HTERT RPE-1 (cell line): ENCODE results near the gene CCNK.

Source experiments
- in situ Hi-C: fragments of 300-500 bp; cut with MboI; formaldehyde crosslinking; loops from 4 replicates; pipeline ENCODE4 v1.14.3; 2020; ENCODE audit warnings: low sequenced_read_pairs

The CCNK gene

GRCh38 chr14:99480917-99481744 is at the start of gene CCNK:
Gene CCNK (plus strand): TSS chr14:99481409. CDS start chr14:99492678, 11,269 bp downstream.
- in situ Hi-C loops, result no loop called here

GRCh38 chr14:99431986-99432385 is 49.2 kb upstream of the CCNK start:
- in situ Hi-C loops, result no loop called here

GRCh38 chr14:99432485-99432884 is 48.7 kb upstream of the CCNK start:
- in situ Hi-C loops, result no loop called here

- in situ Hi-C loops, result no loop called here
Measured at GRCh38 chr14:99435327-99435726, 45.9 kb upstream of the CCNK start.

- in situ Hi-C loops, result no loop called here
Measured at GRCh38 chr14:99436247-99437180, 44.7 kb upstream of the CCNK start.

GRCh38 chr14:99437706-99438105 is 43.5 kb upstream of the CCNK start:
- in situ Hi-C loops, result no loop called here

GRCh38 chr14:99440278-99440677 is 40.9 kb upstream of the CCNK start:
- in situ Hi-C loops, result no loop called here

- in situ Hi-C loops, result no loop called here
Measured at GRCh38 chr14:99441157-99441870, 39.9 kb upstream of the CCNK start.

GRCh38 chr14:99441918-99442317 is 39.3 kb upstream of the CCNK start:
- in situ Hi-C loops, result no loop called here

- in situ Hi-C loops, result no loop called here
Measured at GRCh38 chr14:99445931-99446330, 35.3 kb upstream of the CCNK start.

- in situ Hi-C loops, result no loop called here
Measured at GRCh38 chr14:99447739-99448138, 33.5 kb upstream of the CCNK start.

GRCh38 chr14:99450266-99450665 is 30.9 kb upstream of the CCNK start:
- in situ Hi-C loops, result no loop called here

- in situ Hi-C loops, result no loop called here
Measured at GRCh38 chr14:99451234-99451633, 30.0 kb upstream of the CCNK start.

- in situ Hi-C loops, result no loop called here
Measured at GRCh38 chr14:99452968-99453367, 28.2 kb upstream of the CCNK start.

GRCh38 chr14:99454246-99454645 is 27.0 kb upstream of the CCNK start:
- in situ Hi-C loops, result no loop called here

GRCh38 chr14:99459481-99460100 is 21.6 kb upstream of the CCNK start:
- in situ Hi-C loops, result no loop called here

- in situ Hi-C loops, result no loop called here
Measured at GRCh38 chr14:99460793-99461192, 20.4 kb upstream of the CCNK start.

GRCh38 chr14:99461411-99462085 is 19.7 kb upstream of the CCNK start:
- in situ Hi-C loops, result no loop called here

- in situ Hi-C loops, result no loop called here
Measured at GRCh38 chr14:99462210-99462609, 19.0 kb upstream of the CCNK start.

- in situ Hi-C loops, result no loop called here
Measured at GRCh38 chr14:99463974-99464373, 17.2 kb upstream of the CCNK start.
